ENCODE data around the gene LRRC26.

LRRC26 gene

GRCh38 chr9:137181680-137182079, 11.8 kb upstream of the LRRC26 start:
- TF ChIP-seq CTCF (IDR thresholded peaks at IDR 0.05; ENCODE audit: borderline replicate concordance, insufficient read depth, low read depth, low read length), result no peak
- no peak overlapping the region for H3K4me3 ChIP-seq (ENCODE audit: low read depth, low read length)

- no peak for TF ChIP-seq CTCF (IDR thresholded peaks at IDR 0.05; ENCODE audit: borderline replicate concordance, insufficient read depth, low read depth, low read length)
- no peak overlapping the region for H3K4me3 ChIP-seq (ENCODE audit: low read depth, low read length)
Measured at GRCh38 chr9:137180491-137180890, 10.6 kb upstream of the LRRC26 start.

- no peak for TF ChIP-seq CTCF (IDR thresholded peaks at IDR 0.05; ENCODE audit: borderline replicate concordance, insufficient read depth, low read depth, low read length)
- no peak overlapping the region for H3K4me3 ChIP-seq (ENCODE audit: low read depth, low read length)
Measured at GRCh38 chr9:137179761-137180160, 9.9 kb upstream of the LRRC26 start.

- TF ChIP-seq CTCF (IDR thresholded peaks at IDR 0.05; ENCODE audit: borderline replicate concordance, insufficient read depth, low read depth, low read length), result no peak
- no peak overlapping the region for H3K4me3 ChIP-seq (ENCODE audit: low read depth, low read length)
Measured at GRCh38 chr9:137178939-137179630, 9.2 kb upstream of the LRRC26 start.

- H3K4me3 ChIP-seq (ENCODE audit: low read depth, low read length), result no peak overlapping the region
- TF ChIP-seq CTCF (IDR thresholded peaks at IDR 0.05; ENCODE audit: borderline replicate concordance, insufficient read depth, low read depth, low read length), result no peak
Measured at GRCh38 chr9:137178201-137178938, 8.5 kb upstream of the LRRC26 start.

- peak; percentile 58 for TF ChIP-seq CTCF (IDR thresholded peaks at IDR 0.05; ENCODE audit: borderline replicate concordance, insufficient read depth, low read depth, low read length)
- no peak overlapping the region for H3K4me3 ChIP-seq (ENCODE audit: low read depth, low read length)
Measured at GRCh38 chr9:137176302-137177182, 6.7 kb upstream of the LRRC26 start.

Data from GM12875 (cell line).